Myocyte (in vitro differentiated cells): ENCODE results near the gene DDX39B. TPM values are rescaled to one million over a fixed set of nuclear protein-coding genes. Genes with fewer than 3 reads are reported as not detected.

Experiments used
- DNase-seq: peaks from one replicate; pipeline ENCODE4 v3.0.0-alpha.2; 2012; ENCODE audit warnings: low read depth
- total RNA-seq: library from RNA; depleted of rRNA; stranded (reverse); fragments of >200 nt; gene quantifications from 2 replicates; pipeline ENCODE4 v1.2.3, GENCODE V29; 2014

Gene DDX39B
- total RNA-seq, 1 donor from 2014 or later = 382 TPM

DNA sequence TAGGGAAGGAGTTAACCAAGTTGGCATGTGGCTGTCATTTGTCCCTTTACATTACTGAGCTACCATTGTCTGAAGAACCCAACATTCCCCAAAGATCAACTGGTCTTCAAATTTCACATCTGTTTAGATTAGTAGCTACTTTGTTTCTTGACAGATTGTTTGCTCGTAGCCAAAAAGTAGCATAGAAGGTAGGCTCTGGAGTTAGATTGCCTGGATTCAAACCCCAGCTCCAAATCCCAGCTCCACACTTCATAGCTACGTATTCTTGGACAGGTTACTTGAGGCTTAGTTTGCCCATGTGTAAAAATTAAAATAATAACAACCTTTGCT lies 6.7 kb upstream of the DDX39B start:
- DNase-seq = no peak

GRCh38 chr6:31547727-31548543 lies 6.1 kb upstream of the DDX39B start:
- DNase-seq = no peak

- peak; percentile 98 for DNase-seq
These were observed 5.3 kb upstream of the DDX39B start, which contains the start of gene NFKBIL1 for GRCh38 chr6:31546958-31547726. Gene NFKBIL1, plus strand, starts transcription at chr6:31547608. Its CDS starts 87 bp downstream, at chr6:31547695.

DNA sequence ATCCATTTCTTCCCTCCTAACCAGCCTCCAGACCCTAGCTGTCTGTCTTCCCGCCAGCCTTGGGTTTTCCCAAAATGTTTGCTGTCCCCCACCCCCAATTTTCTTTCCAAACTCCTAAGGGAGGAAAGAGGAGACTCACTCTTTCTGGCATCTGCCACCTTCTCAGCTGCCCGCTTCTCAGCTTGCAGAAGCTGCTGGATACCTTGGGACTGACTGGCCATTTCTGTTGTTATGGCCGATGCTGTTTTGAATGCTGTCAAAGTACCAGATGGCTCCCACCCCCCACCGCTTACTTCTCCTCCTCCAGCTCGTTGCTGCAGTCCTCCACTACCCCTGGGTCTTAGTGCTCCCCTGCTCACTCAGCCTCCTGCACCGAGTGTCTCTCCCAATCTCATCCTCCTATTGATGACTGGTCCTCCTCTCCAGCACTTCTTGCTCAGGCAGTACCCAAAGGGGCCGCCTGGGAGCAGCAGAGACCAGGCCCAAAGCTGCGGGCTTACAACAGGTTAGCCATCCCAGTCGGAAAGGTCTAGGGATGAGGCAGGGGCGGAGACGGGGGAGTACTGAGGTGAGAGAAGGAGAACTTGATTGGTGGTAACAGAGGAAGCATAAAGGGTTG lies 4.6 kb upstream of the DDX39B start, which contains the start of gene ATP6V1G2:
ATP6V1G2 (minus strand) TSS at position 270 of the 619 bp plus-strand sequence; CDS start at position 221, 49 bp downstream.
- peak; percentile 89 for DNase-seq

DNA sequence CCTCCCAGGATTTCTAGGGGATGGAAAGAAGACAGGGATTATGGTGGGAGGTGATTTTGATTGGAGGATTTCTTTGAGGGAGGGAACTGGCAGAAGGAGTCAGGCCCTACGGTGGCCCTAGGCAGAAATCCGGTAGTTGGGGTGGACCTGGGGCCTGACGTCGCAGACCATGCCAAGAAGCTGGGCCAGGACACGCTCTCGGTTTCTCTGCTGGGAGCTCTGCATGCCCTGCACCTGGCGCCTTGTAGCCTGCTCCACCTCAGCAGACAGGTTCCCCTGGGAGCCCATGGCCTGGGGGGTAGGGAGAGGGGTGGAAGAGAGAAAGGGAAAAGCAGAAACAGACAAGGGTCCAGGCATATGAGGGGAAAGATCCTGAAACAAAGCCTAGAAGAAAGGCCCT lies 3.5 kb upstream of the DDX39B start:
- no peak for DNase-seq

DNA sequence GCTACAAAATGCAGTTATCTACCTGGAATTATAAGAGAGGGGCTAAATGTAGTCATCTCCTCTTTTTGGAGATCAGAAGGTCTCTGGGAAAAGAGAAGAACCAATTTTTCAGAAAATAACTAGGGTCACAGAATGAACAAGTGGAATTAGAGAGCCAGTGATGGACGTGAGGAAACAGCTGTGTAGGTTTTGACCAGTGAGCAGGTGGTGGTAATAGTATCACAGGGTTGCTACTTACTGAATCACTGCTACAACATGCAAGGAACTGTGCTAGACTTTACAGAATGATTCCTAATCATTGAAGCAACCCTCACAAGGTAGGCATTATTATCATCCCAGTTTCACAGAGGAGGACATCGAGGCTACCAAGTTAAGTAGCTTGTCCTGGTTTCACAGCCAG lies 2.9 kb upstream of the DDX39B start:
- DNase-seq = peak; percentile 71

DNA sequence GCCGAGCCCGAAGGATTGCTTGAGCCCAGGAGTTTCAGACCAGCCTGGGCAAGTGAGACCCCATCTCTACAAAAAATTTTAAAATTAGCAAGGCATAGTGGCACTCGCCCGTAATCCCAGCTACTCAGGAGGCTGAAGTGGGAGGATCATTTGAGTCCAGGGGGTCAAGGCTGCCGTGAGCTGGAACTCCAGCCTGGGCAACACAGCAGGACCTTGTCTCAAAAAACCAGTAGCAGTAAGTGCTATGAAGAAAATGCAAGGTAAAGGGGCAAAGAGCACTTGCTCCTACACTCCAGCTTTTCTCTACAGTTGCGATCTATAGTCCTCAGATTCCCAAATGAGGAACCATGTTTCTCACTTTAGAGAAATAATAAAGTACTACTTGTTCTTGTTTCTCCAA lies 1.8 kb upstream of the DDX39B start:
- no peak for DNase-seq

GRCh38 chr6:31541059-31541657 lies 645 bp downstream of the DDX39B start:
- peak; percentile 39 for DNase-seq

DNA sequence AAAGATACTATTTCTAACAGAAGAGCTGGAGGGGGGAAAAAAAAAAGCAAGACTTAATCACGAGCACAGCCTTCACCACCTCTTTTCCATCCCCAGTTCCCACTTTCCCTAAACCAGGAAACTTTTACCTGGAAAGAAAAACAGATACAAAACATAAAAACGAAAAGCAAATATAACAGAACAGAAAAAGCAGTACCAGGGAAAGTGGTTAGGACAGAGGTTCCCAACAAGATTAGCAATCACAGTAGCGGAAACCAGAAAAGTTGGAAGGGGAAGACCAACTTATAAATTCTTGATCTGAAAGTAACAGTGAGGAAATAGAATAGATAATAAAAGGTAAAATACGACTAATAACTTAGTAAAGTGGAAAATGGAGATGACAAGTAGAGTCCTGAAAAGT lies 1.2 kb downstream of the DDX39B start:
- DNase-seq = no peak

GRCh38 chr6:31538805-31539400 lies 2.9 kb downstream of the DDX39B start:
- DNase-seq = no peak

GRCh38 chr6:31535538-31536324 lies 6.1 kb downstream of the DDX39B start:
- DNase-seq = no peak

DNA sequence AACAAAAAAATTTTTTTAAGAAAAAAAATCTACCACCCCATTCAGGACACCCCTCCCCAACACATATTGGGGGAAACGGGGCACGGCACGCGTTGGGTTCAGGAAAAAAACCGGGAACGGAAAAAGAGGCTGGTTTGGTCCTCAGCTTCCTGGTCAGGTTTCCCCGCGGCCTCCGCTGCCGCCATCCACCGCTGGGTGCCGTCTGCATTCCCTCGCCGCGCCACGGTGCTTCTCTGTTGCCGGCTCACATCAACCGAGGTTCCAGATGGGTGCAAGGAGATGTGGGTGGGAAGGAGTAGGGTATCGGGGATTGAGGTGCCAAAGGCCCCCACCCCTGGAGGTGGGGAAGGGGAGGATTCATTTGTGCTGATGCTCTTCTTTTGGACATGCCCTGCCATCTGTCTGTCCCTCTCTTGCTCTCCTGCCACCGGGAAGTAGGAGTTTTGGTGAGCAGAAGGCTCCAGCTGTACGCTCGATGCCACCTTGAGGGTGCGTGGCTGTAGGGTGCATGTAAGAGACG lies 7.2 kb downstream of the DDX39B start:
- no peak for DNase-seq

DNA sequence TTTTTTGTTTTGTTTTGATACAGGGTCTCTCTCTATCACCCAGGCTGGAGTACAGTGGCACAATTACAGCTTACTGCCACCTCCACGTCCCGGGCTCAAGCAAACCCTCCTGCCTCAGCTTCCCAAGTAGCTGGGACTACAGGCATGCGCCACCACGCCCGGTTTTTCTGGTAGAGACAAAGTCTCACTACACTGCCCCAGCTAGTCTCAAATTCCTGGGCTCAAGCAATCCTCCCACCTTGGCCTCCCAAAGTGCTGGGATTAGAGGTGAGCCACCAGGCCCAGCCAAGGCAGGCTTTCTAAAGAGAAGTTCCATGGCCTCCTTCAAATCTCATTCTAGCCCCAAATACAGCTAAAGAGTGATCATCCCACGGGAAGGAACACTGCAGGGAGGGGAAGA lies 7.8 kb downstream of the DDX39B start:
- no peak for DNase-seq

DNA sequence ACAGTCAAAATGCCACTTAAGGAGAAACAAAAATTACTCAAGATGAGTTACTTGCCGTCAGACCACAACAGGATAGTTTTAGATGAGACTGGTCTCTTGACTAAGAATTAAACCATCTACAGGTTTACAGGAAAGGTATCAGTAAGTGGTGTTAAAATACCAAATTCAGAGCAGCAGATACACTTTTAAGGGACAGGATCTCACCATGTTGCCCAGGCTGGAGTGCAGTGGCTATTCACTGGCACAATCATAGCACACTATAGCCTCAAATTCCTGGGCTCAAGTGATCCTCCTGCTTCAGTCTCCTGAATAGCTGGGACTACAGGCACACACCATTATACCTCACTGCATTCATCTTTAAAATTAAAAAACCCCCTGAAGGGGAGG lies 8.4 kb downstream of the DDX39B start:
- DNase-seq = no peak

DNA sequence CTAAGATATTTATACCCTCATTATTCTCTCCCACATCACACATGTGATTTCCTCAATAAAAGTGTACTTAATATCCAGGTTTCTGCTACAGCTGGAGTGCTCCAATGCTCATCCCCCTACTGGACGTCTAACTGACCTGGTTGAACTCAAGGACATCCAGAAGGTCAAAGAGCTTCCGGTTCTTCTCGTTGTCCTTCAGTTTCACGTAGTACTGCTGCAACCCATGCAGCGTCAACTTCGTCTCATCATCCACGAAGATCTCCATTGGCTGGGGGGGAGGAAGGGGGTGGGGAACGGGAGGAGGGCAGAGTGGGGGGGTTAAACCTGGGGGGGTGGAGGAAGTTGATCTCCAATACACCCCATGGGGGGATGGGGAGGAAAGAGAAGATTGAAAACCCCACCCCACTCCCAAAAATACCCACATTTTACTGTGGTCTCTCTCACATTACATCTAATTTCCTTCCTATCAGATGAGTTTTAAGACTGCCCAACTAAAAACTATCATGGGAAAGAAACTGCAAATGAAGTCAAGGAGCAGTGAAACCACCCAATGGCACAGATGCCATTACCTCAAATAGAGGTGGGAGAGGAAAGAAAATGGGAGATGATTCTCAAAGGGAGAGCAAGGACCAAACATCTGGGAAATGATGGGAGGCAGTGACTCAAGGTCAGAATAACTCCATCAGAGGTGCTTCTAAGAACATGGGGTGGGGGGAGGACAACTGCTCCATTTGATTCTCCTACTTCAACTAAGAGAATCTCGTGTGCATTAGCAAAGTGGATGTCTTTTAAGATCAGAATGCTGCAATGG lies 9.0 kb downstream of the DDX39B start:
- DNase-seq = no peak

GRCh38 chr6:31531771-31532643 lies 9.8 kb downstream of the DDX39B start:
- DNase-seq = no peak

DNA sequence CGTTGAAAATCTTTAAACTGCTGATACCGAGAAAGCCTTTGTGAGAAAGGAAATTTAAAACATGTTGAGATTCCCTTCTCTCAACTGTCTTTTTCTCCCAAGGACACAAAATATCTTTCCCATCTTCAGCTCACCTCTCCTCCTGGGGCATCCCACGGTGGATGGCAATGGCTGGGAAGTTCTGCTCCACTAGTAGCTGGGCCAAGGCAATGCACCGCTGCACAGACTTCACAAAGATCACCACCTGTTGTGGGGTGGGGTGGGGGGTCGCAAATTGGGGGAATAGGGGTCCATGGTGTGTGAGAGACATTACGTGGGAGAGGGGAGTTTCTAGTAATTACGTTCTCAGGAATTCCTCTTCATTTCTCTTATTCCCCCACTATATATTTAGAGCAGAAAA lies 10.6 kb downstream of the DDX39B start:
- DNase-seq = no peak

- DNase-seq = no peak
These were observed 11.1 kb downstream of the DDX39B start for GRCh38 chr6:31530659-31531058.
